Limb (tissue), 2 donors: Measurements from ENCODE around the gene NRAP.
A peak's percentile ranks its signal among the peaks of the same experiment; 100 is the strongest.
"Not testable (repeated sequence)": the region's sequence is repeated elsewhere in the genome, so short reads cannot be mapped to it uniquely, and the experiment has no call there.

ENCODE experiments used
- DNase-seq, 2 donors: peaks; one replicate each; pipeline ENCODE4 v3.0.0-alpha.2; 2016; ENCODE audit errors: extremely low spot score in 2 of 2

Gene NRAP

DNA sequence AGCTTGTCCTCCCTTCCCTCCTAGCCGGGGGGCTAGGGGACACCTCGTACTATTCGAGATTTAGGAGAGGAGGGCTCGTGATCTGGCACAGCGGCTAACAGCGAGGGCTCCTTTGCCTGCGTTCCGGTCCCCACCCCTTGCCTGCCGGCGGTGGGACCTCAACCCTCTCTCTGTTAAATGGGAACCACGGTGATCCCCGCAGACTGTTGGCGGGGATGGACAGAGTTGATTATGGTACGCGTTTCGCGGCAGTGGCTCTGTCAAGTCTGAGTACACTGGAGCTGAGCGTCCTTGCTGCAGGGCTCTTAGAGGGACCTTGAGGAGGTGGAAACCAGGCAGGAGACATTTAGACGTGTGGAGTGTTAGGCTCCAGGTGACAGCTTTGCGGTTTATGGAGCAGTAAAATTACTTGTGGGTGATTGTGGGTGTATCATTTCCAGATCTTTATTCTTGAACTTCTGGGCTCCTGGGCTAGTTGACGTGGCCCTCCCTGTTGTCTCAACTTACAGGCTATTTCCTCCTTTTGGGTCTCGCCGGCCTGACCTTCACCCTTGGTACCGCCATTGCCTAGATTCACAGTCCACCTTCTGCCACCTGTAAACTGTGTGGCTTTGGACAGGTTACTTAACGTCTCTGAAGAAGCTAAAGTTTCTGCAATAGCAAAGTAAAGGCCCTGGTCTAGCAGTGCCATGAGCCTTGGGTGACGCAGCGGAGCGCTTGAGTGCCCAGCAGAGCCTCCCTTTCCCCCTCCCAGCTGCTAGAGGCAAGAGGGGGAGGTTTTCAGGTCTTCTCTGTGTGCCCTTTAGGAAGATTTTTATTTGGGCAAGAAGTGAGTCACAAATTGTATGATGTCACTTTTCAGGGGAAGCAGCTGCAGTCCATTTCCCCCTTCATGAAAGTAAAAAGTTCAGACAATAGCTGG is 16.6 kb upstream of the NRAP start:
- peak in 1 of 2 donors; percentile 11 for DNase-seq

DNA sequence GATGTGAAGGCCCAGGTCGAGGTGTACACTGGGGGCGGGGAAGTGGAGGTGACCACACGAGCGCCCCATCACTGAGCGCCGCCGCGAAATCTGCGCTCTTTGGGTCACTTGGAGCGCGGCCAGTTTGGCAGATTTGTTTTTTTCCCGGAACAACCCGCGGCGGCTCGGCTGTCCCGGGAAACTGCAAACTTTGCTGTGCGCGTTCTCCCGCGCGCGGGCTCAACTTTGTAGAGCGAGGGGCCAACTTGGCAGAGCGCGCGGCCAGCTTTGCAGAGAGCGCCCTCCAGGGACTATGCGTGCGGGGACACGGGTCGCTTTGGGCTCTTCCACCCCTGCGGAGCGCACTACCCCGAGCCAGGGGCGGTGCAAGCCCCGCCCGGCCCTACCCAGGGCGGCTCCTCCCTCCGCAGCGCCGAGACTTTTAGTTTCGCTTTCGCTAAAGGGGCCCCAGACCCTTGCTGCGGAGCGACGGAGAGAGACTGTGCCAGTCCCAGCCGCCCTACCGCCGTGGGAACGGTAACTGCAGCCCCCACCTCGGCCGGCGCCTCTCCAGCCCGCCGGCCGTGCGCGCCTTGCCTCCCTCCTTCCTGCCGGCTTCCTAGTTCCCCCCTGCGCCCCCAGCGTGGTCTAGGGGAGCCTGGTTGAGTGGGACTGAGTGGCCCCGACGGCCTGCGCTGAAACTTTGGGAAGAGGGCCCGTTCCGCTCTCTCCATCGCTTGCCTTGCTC is 15.8 kb upstream of the NRAP start, which contains the start of gene CASP7:
Gene CASP7, plus strand, starts transcription at position 450 of the 727 bp plus-strand sequence. CDS start 17,582 bp downstream, outside the sequence.
- peak; percentile 82 to 86 for DNase-seq

GRCh38 chr10:113666682-113667252 is 2.9 kb upstream of the NRAP start:
- no peak for DNase-seq

GRCh38 chr10:113665806-113666354 is 2.0 kb upstream of the NRAP start:
- no peak for DNase-seq

GRCh38 chr10:113665352-113665751 is 1.5 kb upstream of the NRAP start:
- DNase-seq = no peak

GRCh38 chr10:113663142-113663541 is 699 bp downstream of the NRAP start:
- DNase-seq = no peak

GRCh38 chr10:113661332-113661731 is 2.5 kb downstream of the NRAP start:
- DNase-seq = no peak

- DNase-seq = no peak
These were observed 6.3 kb downstream of the NRAP start for GRCh38 chr10:113657544-113657943.

DNA sequence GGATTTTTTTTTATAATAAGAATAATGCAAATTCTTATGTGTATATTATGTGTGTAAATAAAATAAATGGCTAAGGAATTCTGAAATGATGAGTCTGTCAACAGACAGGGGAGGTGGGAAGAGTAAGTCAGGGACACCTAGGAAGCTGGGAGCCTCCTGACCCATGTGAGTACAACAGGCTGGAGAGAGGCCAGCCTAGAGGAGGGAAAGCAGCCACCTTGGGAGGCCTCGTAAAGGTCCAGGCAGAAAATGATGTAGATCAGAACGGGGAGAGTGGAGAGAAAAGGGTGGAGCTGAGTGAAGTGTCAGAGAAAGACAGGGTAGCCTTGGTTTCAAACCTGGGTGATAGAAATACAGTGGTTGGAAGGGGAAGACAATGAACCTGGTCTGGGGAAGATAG is 6.9 kb downstream of the NRAP start:
- DNase-seq = no peak

GRCh38 chr10:113652456-113652855 is 11.4 kb downstream of the NRAP start:
- DNase-seq = not testable (repeated sequence)

- no peak for DNase-seq
These were observed 11.9 kb downstream of the NRAP start for GRCh38 chr10:113651898-113652297.

GRCh38 chr10:113651021-113651420 is 12.8 kb downstream of the NRAP start:
- no peak for DNase-seq

DNA sequence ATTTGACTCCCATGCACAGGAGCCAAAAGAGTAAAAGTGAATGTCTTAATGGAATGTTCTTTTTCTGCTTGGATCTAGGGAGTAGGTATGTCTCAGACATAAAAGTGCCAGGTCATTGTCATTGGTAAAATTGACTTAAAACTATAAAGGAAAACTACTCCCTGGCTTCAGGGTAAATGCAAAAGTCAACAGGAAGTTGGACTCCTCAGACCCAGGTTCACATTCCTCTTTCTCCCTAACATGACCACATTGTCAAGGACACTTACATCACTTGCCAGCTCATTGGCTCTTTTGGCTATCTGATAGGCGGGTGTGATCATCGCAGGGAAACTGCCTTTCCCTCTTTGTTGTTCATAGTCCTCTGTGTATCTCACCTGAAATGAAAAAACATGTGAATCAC is 13.7 kb downstream of the NRAP start:
- DNase-seq = no peak

DNA sequence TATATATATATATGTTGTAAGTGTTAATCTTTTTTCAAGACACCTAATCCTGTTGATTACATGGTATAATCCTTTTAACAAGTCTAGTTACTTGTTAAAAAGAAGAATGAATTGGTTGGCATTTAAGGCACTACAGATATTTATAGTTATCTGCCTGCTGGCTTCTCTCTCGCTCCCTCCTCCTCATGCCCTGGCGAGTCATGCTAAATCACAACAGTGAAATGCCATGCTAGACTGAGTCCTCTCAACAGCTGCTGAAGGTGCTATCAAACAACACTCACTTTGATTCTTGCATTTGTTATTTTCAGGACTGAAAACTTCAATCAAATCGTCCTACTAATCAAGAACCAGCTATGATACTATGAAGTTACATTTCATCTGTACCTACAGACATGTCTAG is 15.4 kb downstream of the NRAP start:
- peak in 1 of 2 donors; percentile 18 for DNase-seq

DNA sequence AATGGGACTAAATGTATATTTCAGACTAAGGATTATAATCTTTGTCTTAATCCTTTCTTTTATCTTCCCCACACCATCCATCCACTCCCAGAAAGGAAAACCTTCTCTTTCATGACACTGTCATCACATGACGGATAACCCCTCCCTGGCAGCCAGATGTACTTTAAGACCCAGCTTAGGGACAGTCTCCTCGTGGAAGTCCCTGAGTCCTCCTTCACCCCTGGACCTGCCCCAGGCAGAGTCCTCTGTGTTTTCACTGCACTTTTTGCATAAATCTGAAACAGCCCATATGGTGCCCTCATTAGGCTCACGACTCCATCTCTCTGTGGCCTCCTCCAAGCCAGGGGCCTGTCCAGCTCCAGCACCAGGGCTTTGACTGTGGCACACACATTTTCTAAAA is 16.0 kb downstream of the NRAP start:
- no peak for DNase-seq

GRCh38 chr10:113646336-113647201 is 17.3 kb downstream of the NRAP start:
- no peak for DNase-seq

- no peak for DNase-seq
These were observed 19.4 kb downstream of the NRAP start for GRCh38 chr10:113644185-113645120.

DNA sequence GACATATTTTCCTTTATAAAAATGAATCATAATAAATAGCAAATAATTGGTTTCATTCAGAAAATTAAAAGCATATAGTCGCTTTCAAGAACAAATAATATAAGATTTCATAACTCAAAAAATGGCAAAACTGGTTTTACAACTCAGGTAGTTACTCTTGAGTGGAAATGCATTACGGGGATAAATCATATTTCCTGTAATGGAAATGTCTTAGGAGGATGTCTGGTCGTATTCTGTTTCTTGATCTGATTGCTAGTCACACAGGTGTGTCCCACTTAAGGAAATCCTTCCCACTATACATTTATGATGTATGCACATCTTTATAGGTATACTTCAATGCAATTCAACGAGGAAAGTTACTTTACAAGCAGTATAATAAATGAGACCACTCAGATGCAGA is 20.7 kb downstream of the NRAP start:
- no peak for DNase-seq

DNA sequence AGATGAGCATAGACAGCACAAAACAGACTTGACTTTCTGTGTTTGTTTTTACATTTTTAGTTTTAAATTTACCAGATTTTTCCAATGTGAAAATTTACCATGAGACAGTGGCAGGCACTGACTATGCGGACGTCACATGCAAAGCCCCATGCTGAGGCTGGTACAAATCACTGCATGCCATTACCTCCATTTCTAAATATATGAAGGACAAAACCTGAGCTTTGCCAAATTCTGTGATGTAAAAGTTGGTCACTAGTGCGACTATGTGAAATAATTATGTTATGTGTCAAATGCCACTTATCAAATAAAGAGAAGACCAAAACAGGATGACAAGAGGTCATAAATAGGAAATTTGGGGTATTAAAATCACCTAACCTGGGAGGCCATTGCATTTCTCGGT is 22.1 kb downstream of the NRAP start:
- no peak for DNase-seq

DNA sequence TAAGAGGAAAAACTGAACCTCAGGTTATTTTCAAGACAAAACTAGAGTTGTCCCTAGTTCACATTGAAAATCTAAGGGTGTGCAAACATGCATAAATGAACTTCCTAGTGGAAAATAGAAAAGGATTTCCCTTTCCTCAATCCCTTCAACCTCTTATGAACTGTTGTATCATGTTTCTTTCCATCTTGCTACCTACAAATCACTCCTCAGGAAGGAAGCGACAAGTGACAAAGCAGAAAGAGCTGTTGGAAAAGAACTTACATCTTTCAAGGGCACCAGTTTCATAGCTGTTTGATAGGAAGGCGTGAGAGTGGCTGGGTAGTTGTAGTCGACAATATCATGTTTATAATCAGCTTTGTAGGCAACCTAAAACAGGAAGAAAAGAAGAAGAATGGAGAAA is 23.9 kb downstream of the NRAP start:
- DNase-seq = no peak
